Activated CD8-positive, alpha-beta T cell treated with anti-CD3 and anti-CD28 coated beads for 36 hours (primary cell): Measurements from ENCODE around the gene MPV17. TPM values are rescaled to one million over a fixed set of nuclear protein-coding genes. Genes with fewer than 3 reads are reported as not detected.
"Not testable (repeated sequence)": the region's sequence is repeated elsewhere in the genome, so short reads cannot be mapped to it uniquely, and the experiment has no call there.

ENCODE experiments used
- ATAC-seq: fragments of 200-7000 bp; cut with Tn5 transposase; one replicate; pipeline ENCODE4 v1.10.0; 2021; ENCODE audit warnings: mild to moderate bottlenecking, moderate library complexity
- CTCF ChIA-PET: fragments of 350-600 bp; sonication (Branson Sonifier 250); formaldehyde crosslinking; loops from one replicate; lab custom pipeline; 2021; ENCODE audit warnings: antibody characterized with exemption; lab: Charles Lee
- POLR2A ChIA-PET: fragments of 350-600 bp; sonication (Branson Sonifier 250); formaldehyde crosslinking; loops from one replicate; lab custom pipeline; 2021; ENCODE audit warnings: antibody characterized with exemption; lab: Charles Lee
- DNase-seq: peaks from one replicate; pipeline ENCODE4 v3.0.0-alpha.2; 2020
- H3K27ac Mint-ChIP-seq: one replicate; pipeline ENCODE4 v1.8.0; 2021; ENCODE audit warnings: mild to moderate bottlenecking, mixed read lengths
- H3K27me3 Mint-ChIP-seq: one replicate; pipeline ENCODE4 v1.8.0; 2021; ENCODE audit warnings: mixed read lengths
- H3K36me3 Mint-ChIP-seq: one replicate; pipeline ENCODE4 v1.8.0; 2021; ENCODE audit warnings: low read depth, mixed read lengths
- H3K4me1 Mint-ChIP-seq: one replicate; pipeline ENCODE4 v1.8.0; 2021; ENCODE audit warnings: low read depth, mixed read lengths
- H3K4me3 Mint-ChIP-seq: one replicate; pipeline ENCODE4 v1.8.0; 2021; ENCODE audit warnings: mild to moderate bottlenecking, moderate library complexity, mixed read lengths
- H3K9me3 Mint-ChIP-seq: one replicate; pipeline ENCODE4 v1.8.0; 2021; ENCODE audit warnings: mixed read lengths
- CTCF ChIP-seq: fragments of 200-600 bp; IDR thresholded peaks from one replicate; pipeline ENCODE4 v1.8.0; 2022; ENCODE audit warnings: antibody characterized with exemption, mild to moderate bottlenecking
- intact Hi-C: fragments of 100-400 bp; cut with micrococcal nuclease; formaldehyde crosslinking; loops from one replicate; pipeline ENCODE4 v1.10.0; 2022
- total RNA-seq, 2 experiments: library from RNA; stranded (reverse); gene quantifications; one replicate each; pipeline ENCODE4 v1.2.3, GENCODE V29; 2021

The MPV17 gene
- total RNA-seq, 2 experiments from 2014 or later = 72.3 to 85.1 TPM

- TF ChIP-seq CTCF = no peak
- CTCF ChIA-PET = interaction anchor here (1.6 to 7.4 kb wide), 20 partner anchors 10 to 321 kb away, joined by 5 to 122 read pairs (median 15); partner anchors contain the start of genes ABHD1 and MPV17
- peaks cover 6% of the 10 kb centered on the region for H3K4me1 Mint-ChIP-seq
Observed at GRCh38 chr2:27280826-27281225, 42.1 kb downstream of the MPV17 start.

DNA sequence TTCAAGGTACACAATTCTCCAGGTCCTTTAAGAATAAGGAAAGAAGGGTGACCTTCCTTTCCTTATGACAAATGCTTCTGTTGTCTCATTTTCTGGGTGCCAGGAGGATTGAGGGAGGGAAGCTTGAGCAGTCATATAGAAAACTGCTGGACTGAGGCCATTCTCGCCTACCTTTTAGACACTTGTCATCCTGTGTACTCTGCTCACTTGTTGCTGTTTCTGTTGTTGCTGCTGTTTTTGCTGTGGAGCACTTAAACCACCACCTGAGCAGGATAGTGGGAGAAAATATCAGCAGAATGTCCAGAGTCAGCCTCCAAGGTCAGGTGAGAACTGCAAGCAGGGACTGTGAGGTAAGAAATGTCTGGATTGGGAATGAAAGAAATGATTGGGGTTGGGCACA, 44.9 kb downstream of the MPV17 start:
- ChIA-PET CTCF (interaction anchor here (6.0 to 7.4 kb wide), 3 partner anchors 12 to 27 kb away, joined by 76 to 122 read pairs (median 100); no protein-coding TSS in a partner anchor), POLR2A (no interaction called here)
- no peak for ATAC-seq
- Mint-ChIP-seq H3K9me3 (no peaks in the 10 kb centered on the region), H3K27me3 (peaks cover 8% of the 10 kb centered on the region), H3K27ac (no peak overlapping the region), H3K36me3 (no peaks in the 10 kb centered on the region), H3K4me1 (peaks cover 6% of the 10 kb centered on the region), H3K4me3 (no peak overlapping the region)
- intact Hi-C loops = no loop called here
- no peak for TF ChIP-seq CTCF
- no peak for DNase-seq

More at GRCh38 chr2:27280826-27281225, 42.1 kb downstream of the MPV17 start:
- DNase-seq = no peak
- intact Hi-C loops = loop anchor here (2.0 to 5.0 kb wide), 3 partner anchors 32 to 319 kb away; no protein-coding TSS in a partner anchor
- H3K36me3 Mint-ChIP-seq = no peaks in the 10 kb centered on the region
- ATAC-seq = no peak
- peaks cover 8% of the 10 kb centered on the region for H3K27me3 Mint-ChIP-seq
- no peaks in the 10 kb centered on the region for H3K9me3 Mint-ChIP-seq
- POLR2A ChIA-PET = interaction anchor here (0.8 to 2.2 kb wide), 2 partner anchors 12 to 31 kb away, joined by 3 to 6 read pairs; no protein-coding TSS in a partner anchor
- no peak overlapping the region for H3K4me3 Mint-ChIP-seq
- H3K27ac Mint-ChIP-seq = no peak overlapping the region

DNA sequence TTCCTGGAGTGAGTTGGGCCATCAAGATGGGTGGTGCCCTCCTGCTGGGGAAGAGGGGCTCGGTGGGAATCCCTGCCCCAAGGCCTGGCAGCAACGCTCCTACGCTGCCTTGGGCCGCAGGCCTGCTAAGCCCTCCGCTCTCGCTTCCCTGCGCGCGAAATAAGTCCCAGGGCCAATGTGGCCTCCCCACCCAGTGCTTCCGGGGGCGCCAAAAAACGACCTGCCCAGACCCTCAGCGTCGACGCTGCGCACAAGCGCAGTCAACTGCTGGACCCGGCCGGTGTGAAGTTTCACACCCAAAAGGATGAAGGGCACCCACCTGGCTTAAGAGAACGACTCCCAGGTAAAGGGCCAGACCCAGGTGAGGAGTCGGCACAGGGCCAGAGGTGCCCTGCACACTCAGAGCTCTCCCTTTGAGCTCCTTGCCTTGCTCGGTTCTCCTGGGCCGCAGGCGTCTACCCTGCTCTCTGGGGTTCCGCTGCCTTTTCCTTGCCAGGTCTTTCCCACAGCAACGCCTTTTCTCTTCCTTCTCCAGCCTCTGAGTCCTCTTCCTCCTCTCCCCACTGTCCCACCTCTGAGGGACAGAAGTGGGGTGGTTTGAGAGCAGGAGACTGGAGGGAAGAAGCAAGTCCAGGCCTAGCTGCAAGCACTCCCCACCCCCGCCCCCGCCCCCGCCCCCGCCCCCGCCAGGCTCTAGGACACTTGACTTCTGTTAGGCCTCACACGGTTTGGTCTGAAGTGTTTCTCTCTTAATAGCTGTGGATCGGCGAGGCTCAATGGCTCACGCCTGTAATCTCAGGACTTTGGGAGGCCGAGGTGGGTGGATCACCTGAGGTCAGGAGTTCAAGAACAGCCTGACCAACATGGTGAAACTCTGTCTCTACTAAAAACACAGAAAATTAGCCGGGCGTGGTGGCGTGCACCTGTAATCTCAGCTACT, 47.4 kb downstream of the MPV17 start, which contains the start of gene DNAJC5G:
Gene DNAJC5G, plus strand, starts transcription at position 223 of the 940 bp plus-strand sequence. CDS start 1,296 bp downstream, outside the sequence.
- no peak for TF ChIP-seq CTCF
- peaks cover 6% of the 10 kb centered on the region for H3K4me1 Mint-ChIP-seq
- ChIA-PET CTCF (interaction anchor here (1.1 kb wide), 1 partner anchor 28 kb away, joined by 3 read pairs; no protein-coding TSS in a partner anchor), POLR2A (no interaction called here)
- no peak for ATAC-seq
- no peaks in the 10 kb centered on the region for H3K36me3 Mint-ChIP-seq
- H3K27me3 Mint-ChIP-seq = peaks cover 5% of the 10 kb centered on the region
- no peak for DNase-seq
- no peak within 1 kb of the TSS for H3K27ac Mint-ChIP-seq
- no peaks in the 10 kb centered on the region for H3K9me3 Mint-ChIP-seq
- intact Hi-C loops = no loop called here
- H3K4me3 Mint-ChIP-seq = no peak within 1 kb of the TSS

- H3K4me1 Mint-ChIP-seq, H3K9me3 Mint-ChIP-seq, DNase-seq, H3K27me3 Mint-ChIP-seq, intact Hi-C loops, H3K27ac Mint-ChIP-seq, H3K36me3 Mint-ChIP-seq, ATAC-seq, H3K4me3 Mint-ChIP-seq: not testable (repeated sequence)
- POLR2A ChIA-PET = interaction anchor here (1.6 kb wide), 1 partner anchor 24 kb away, joined by 3 read pairs; no protein-coding TSS in a partner anchor
- CTCF ChIA-PET = interaction anchor here (1.0 to 4.4 kb wide), 5 partner anchors 7 to 30 kb away, joined by 3 to 30 read pairs (median 11); no protein-coding TSS in a partner anchor
Observed at GRCh38 chr2:27272537-27273522, 50.1 kb downstream of the MPV17 start.
